Hepatocyte (in vitro differentiated cells): ENCODE measurements around the gene RPS6KL1.

ENCODE experiments used
- EZH2 ChIP-seq: fragments of 200-600 bp; sonication (generic); IDR thresholded peaks from 2 replicates; pipeline ENCODE4 v1.6.1; 2016; ENCODE audit warnings: antibody characterized with exemption, mild to moderate bottlenecking, borderline replicate concordance
- EZH2phosphoT487 ChIP-seq: fragments of 200-600 bp; sonication (generic); IDR thresholded peaks from one replicate; pipeline ENCODE4 v1.6.1; 2018; ENCODE audit warnings: antibody characterized with exemption, mild to moderate bottlenecking, low read depth, moderate library complexity; ENCODE audit not compliant: unreplicated experiment, severe bottlenecking
- TF ChIP-seq, protein P1 (sequence below): fragments of 200-600 bp; sonication (generic); IDR thresholded peaks from 2 replicates; pipeline ENCODE4 v1.5.1; 2016; ENCODE audit warnings: antibody characterized with exemption, mild to moderate bottlenecking; ENCODE audit not compliant: poor library complexity

- TF ChIP-seq, protein P1, sequence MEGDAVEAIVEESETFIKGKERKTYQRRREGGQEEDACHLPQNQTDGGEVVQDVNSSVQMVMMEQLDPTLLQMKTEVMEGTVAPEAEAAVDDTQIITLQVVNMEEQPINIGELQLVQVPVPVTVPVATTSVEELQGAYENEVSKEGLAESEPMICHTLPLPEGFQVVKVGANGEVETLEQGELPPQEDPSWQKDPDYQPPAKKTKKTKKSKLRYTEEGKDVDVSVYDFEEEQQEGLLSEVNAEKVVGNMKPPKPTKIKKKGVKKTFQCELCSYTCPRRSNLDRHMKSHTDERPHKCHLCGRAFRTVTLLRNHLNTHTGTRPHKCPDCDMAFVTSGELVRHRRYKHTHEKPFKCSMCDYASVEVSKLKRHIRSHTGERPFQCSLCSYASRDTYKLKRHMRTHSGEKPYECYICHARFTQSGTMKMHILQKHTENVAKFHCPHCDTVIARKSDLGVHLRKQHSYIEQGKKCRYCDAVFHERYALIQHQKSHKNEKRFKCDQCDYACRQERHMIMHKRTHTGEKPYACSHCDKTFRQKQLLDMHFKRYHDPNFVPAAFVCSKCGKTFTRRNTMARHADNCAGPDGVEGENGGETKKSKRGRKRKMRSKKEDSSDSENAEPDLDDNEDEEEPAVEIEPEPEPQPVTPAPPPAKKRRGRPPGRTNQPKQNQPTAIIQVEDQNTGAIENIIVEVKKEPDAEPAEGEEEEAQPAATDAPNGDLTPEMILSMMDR, result no peak
- TF ChIP-seq EZH2 (no peak), EZH2phosphoT487 (no peak)
Measured at GRCh38 chr14:74896400-74896799, 26.7 kb downstream of the RPS6KL1 start.
